Activated gamma-delta T cell treated with anti-CD3 and anti-CD28 coated beads, Interleukin-2, amount 50 U/mL, for 16 hours (primary cell): Measurements from ENCODE around the gene NOPCHAP1.
"Not testable (repeated sequence)": the region's sequence is repeated elsewhere in the genome, so short reads cannot be mapped to it uniquely, and the experiment has no call there.

Experiments used
- DNase-seq: peaks from one replicate; pipeline ENCODE4 v3.0.0-alpha.2; 2020; ENCODE audit warnings: low read depth

The NOPCHAP1 gene

DNA sequence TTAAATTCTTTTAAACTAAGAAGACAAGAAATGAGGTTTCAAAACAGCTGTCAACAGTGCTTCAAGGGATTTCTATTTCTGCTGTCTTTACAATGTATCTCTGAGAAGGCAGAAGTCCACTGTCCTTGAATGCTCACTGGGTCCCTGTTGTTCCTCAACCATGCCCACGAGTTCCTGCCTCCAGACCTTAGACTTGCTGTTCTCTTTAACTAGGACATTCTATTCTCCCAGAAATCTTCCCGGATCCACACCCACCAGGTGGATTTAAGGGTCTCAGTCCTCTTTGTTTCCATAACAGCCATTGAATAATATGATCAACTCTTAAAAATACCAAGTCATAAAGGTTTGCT is 21.3 kb upstream of the NOPCHAP1 start:
- DNase-seq, result no peak

DNA sequence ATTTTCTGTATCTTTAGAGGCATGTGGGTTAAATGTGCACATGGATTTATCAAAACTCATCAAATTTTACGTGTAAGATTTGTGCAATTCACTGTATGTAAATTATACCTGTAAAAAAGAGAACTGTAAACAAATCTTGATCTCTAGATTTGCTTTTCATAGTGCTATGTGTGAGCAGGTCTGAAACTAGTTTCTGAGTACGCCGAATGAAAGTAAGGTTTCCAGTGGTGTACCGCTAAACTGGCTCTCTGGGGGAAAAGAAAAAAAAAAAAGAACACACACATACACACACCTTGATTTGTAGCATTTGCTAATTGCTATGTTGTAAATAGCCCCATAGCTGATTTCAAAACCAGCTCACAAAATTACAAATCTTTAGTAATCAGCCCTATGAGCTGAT is 19.4 kb upstream of the NOPCHAP1 start:
- no peak for DNase-seq

DNA sequence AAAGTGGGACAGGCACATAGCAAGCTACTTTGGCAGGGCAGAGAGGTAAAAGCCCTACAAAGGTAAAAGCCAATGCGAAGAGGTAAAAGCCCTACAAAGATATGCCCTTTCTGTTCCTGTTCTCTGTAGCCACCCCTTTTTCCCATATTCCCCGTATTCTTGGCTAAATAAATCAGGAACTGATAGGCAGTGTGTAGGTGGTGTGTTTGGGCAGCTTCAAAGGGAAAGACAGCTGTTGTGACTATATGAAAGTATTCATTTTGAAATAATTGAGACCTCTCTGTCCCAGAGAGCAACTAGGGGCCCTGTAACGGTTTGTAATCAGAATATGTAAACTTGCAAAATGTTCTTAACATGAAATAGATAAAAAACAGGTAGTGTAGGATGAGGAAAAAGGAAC is 16.8 kb upstream of the NOPCHAP1 start:
- DNase-seq, result no peak

DNA sequence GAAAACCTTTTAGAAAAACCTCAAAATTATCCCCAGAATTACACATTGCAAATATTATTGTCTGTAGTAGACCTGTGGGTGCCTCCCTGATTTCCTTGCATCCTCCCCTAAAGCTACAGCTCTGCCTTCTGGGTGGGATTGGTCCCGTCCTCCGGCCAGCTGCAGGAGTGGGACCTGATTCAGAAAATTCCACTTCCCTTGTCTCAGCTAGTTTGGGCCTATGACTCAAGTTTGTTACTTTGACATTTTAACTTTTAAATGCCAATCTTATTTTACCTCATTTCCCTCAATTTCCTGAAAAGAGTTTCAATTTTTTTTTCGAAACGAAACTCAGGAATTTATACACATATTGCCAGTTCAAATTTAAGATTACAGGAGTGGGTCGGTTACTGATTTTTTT is 14.8 kb upstream of the NOPCHAP1 start:
- DNase-seq, result no peak

DNA sequence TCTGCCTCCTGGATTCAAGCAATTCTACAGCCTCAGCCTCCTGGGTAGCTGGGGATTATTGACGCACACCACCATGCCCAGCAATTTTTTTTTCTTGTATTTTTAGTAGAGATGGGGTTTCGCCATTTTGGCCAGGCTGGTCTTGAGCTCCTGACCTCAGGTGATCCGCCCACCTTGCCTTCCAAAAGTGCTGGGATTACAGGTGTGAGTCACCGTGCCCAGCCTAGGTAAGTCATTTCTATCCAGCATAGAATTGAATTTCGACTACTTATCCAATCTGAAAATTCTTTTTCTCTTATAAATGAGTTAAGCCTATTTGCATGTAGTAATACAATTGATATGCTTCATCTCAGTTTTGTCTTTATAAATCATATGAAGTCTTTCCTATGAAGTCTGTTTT is 12.9 kb upstream of the NOPCHAP1 start:
- no peak for DNase-seq

DNA sequence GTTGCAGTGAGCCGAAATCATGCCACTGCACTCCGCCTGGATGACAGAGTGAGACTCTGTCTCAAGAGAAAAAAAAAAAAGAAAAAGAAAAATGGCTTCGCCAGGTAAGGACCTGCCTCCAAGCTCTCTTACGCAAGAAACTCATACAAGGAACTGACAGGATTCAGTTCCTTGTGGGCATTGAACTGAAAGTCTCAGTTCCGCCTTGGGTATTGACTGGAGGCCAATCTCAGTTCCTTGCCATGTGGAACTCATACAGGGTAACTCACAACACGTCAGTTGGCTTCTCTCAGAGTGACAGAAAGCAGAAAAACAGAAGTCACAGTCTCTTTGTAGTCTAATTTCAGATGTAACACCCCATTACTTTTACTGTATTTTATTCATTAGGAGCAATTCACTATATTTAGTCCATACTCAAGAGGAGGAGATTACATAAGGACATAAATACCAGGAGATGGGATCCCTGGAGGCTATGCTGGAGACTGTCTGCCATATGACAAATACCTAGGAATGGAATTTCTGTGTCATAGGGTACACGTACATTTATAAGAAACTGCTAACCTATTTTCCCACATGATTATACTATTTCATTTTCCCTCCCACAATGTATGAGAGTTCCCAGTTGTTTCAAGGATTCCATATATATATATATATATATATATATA is 11.4 kb upstream of the NOPCHAP1 start:
- no peak for DNase-seq

DNA sequence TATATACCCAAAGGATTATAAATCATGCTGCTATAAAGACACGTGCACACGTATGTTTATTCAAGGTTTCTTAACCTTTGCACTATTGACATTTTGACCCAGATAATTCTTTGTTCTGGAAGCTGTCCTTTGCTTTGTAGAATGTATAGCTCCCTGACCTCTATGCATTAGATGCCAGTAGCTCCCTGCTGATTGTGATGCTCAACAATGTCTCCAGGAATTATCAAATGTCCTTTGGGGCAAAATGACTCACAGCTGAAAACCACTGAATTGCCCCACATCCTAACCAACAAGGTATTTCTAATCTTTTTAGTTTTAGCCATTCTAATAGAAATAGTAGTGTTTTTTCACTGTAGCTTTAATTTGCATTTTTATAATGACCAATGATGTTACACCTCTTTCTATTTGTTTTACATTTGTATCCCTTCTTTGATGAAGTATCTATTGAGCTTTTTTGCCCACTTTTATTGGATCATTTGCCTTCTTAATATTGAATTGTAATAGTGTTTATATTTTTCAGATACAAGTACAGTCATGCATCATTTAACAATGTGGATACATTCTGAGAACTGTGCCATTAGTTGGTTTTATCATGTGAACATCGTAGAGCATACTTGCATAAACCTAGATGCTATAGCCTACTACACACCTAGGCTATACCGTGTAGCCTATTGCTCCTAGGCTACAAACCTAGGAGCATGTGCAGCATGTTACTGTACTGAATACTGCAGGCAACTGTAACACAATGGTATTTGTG is 10.4 kb upstream of the NOPCHAP1 start:
- DNase-seq, result no peak

DNA sequence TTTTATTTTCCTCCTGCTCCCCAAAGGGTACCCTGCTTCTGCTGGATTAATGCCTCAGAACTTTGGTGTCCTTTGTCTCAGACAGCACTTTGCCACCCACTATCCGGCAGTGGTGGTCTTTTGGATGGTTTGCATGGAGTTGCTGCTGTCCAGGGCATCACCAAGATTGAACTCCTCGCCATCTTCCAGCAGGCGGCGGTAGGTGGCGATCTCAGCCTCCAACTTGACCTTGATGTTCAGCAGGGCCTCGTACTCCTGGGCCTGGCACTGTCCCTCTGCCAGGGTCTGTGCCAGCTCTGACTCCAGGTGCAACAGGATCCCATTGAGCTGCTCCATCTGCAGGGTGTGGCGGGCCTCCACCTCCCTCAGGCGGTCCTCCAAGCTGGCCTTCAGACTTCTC is 9.4 kb upstream of the NOPCHAP1 start:
- no peak for DNase-seq

DNA sequence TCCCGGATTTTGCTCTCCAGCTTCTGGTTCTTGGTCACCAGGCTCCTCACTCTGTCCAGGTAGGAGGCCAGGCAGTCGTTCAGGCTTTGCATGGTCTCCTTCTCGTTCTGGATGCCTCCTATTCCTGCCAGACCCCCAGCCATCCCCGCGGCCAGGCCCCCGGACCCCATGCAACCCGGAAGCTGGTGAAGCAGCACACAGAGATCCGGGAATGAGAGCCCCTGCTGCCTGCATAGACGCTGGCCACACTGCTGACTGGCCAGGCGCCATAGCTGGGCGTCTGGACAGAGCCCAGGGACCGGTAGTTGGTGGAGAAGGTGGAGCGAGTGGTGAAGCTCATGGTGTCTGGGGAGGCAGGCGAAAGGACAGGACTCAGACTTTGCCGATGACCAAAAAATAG is 8.4 kb upstream of the NOPCHAP1 start:
- DNase-seq, result not testable (repeated sequence)

DNA sequence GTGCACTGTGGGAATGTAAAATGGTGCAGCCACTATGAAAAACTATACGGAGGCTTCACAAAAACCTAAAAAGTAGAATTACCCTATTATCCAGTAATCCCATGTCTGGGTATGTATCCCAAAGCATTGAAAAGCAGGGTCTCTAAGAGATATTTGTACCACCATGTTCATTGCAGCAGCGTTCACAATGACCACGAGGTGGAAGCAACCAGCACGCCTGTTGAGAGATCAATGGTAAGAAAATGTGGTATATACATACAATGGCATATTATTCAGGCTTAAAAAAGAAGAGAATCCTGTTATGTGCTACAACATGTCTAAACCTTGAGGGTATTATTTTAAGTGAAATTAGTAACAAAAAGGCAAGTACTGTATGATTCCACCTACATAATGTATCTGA is 910 bp upstream of the NOPCHAP1 start:
- no peak for DNase-seq

DNA sequence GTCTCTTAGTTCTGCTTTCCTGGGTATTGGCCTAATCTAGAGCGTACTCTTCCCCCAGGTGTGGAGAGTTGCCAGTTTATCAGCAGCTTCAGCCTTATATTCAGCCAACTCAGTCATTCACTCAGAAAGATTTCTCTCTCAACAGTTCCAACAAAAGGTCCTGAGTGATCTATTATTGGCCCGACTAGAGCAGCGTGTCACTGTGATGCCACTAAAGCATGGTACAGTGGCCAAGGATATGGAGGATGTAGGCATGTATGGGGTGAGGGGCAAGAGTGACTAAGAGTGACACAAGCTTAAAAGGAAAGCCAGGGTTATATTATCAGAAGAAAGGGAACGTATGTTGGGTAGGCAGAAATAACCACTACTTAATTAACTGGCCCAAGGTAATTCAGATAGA is 4.8 kb downstream of the NOPCHAP1 start:
- no peak for DNase-seq

DNA sequence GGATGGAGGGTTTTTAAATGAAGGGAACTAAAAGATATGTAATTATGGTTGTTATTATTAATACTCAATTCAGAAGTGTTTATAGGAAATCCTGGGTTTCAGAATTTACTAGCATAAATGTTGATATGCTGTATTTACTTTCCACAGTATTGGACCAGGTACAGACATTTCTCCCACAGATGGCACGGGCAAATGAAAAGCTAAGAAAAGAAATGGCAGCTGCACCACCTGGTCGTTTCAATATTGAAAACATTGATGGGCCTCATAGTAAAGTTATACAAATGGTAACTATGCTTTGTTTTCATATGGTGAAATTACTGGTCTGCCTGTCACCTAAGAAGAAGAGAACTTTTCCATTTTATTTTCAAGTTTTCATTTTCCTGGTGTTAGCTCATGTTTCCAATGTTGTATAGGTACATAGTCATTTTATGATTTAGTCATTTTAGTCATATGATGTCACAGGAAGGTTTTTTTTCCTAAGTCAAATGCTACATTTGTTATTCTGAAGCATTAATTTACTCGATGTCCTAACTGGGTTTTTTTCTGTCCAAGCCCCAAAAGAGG is 5.5 kb downstream of the NOPCHAP1 start:
- no peak for DNase-seq

DNA sequence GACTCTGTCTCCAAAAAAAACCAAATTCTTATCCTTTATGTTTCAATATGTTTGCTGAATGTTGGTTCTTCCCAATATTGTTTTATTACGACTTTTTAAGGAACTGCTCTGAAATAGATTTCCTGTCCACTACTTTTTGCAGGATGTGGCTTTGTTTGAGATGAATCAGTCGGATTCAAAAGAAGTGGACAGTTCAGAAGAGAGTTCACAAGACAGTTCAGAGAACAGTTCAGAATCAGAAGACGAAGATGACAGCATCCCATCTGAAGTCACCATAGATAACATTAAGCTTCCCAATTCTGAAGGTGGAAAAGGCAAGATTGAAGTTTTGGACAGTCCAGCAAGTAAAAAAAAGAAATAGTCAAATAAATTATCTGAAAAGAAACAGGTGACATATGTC is 8.2 kb downstream of the NOPCHAP1 start:
- DNase-seq, result no peak

DNA sequence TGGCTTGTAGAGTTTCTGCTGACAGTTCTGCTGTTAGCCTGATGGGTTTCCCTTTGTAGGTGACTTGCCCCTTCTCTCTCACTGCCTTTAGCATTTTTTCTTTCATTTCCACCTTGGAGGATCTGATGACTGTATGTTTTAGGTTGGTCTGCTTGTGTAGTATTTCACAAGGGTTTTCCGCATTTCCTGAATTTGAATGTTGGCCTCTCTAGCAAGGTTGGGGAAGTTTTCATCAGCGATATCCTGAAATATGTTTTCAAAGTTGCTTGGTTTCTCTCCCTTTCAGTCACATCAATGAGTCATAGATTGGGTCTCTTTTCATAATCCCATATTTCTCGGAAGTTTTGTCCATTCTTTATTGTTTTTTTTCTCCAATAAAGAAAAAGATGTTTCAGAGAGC is 11.4 kb downstream of the NOPCHAP1 start:
- DNase-seq, result no peak

DNA sequence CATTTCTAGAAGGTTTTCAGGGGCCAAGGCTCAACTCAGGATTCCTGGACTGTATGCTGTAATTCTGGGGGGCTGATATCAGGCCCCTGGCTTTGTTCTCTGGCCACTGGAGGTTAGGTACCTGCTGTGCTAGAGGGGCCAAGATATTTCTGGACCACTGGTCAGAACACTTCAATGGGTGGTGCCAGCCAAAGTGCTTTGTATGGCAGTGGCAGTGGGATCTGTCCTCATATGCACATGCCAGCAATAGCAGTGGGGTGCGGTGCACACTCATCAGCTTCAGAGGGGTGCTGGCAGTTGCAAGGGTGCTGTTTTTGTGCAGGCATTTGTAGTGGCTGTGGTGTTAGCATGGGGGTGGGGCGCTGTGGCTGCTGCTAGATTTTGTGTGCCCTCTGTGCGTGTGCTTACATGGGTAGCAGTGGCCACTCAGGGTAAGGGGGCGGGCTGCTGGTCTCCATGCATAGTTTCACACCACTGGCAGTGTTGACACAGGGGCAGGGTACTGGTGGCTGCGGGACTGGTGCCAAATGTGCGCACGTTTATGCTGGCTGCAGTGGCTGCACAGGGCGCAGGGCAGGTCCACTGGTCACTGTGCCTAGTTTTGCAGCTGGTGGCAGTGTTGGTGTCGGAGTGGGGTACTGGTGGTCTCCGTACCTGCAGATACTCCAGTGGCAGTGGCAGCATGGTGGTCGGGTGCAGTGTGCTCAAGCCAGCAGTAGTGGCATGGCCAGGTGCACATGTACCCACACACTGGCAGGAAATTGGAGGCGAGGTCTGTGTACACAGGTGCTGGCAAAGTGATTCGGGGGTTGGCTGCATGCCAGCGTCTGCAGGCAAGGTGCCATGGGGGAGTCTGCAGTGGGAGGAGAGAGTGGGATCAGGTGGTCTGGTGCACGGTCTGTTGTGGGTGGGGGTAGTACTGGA is 12.6 kb downstream of the NOPCHAP1 start:
- DNase-seq, result no peak

DNA sequence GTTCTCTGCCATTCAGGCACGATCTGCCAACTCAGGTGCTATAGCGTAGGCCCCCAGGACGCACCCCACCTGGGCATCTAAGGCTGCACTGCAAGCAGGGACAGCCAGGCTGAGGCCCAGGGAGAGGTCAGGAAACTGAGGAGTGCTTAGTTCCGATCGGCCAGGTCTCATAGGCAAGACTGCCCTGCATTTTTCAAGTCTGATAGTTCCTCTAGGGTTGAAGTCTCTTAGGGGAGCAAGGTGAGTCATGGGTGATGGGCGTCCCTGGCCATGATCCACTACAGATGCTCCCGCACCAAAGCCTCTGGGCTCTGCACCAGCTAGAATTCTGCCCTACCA is 13.2 kb downstream of the NOPCHAP1 start:
- DNase-seq, result no peak

DNA sequence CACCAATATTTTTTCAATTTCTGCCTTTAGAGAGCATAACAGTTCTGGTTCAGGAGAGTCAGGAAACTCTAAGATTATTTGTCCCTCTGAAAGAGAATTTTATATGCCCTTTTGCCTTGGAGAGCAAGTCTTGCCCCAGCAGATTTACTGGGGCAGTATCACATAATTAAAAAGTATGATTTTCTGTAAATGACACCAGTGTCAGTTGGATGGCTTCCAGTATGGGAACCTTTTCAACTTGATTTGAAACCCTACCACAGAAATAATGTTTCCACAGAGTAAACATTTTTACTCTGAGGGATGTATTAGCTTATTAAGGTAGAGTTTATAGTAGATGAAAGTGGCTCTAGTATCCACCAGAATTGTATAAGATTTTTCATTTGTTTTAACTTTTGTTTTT is 15.4 kb downstream of the NOPCHAP1 start:
- no peak for DNase-seq

DNA sequence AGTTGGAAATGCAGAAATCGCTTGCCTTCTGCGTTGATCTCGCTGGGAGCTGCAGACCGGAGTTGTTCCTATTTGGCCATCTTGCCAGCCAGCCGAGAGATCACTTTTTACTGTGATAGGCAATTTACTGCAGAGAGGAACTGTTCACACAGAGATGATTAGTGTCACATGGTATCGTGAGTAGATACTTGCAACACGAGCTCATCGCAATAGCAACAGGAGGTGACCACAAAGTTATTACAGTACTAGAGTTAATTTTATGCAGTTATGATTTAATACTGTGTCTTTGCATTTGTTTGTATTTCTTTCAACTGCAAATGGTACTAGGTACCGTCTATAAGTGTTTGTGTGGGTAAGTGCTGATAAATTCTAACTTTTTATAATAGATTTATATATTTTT is 27.8 kb downstream of the NOPCHAP1 start:
- no peak for DNase-seq

DNA sequence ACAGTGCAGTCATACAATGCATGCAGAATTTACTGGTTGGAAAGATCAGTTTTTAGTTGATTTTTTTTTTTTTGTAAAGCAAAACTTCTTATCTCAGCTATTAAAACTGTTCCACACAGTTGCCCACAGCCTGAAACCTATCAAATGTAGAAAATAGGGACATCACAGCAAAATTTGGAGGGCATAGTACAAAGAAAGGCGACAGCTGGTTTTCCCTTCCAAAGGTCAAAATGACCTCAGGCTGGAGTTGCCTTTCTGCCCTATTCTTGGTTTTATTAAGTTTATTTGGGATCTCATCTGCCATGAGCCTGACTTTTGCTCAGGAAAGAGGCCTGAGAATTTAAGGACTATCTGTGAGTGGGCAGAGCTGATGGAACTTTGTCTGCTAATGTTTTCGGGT is 28.5 kb downstream of the NOPCHAP1 start:
- DNase-seq, result no peak

DNA sequence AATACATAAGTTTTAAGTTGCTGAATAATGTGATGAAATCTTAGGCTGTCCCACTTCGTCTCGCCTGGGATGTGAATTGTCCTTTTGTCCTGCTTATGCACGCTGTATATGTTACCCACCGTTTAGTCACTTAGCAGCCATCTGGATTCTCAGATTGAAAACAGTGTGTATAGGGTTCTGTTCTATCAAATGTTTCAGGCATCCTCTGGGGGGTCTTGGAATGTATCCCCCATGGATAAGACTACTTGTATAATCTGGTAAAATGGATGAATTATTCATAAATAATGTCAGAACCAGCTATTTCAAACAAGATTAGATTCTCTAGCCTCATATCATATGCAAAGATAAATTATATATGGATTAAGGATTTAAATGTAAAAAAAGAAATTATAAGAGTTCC is 29.4 kb downstream of the NOPCHAP1 start:
- no peak for DNase-seq

DNA sequence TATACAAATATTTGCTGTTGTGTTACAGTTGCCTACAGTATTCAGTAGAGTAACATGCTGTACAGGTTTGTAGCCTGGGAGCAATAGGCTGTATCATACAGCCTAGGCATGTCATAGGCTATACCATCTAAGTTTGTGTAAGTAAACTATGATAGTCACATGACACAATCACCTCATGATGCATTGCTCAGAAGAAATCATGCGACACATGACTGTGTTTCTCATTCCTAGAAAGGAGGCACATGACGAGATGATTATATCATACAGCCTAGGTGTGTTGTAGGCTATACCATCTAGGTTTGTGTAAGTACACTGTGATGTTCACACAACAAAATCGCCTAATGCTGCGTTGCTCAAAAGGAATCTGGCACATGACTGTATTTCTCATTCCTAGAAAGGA is 31.9 kb downstream of the NOPCHAP1 start:
- no peak for DNase-seq

DNA sequence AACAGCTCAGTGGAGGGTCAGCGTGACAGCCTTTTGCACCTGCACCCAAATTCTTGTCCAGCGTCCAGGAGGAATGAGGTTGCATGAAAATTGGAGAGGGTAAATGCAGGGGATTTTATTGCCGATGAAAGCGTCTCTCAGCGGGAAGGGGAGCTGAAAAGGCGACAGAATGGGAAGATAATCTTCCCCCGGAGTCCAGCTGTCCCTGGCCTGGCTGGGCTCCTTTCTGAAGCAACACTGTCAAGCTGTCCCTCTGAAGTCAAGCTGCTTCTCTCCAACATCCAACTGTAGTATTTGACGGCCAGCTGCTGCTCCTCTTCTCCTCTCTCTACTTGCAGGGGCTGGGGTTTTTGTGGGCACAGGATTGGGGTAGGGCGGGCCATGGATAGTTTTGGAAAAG is 32.7 kb downstream of the NOPCHAP1 start:
- DNase-seq, result no peak
